ENCODE measurements around the gene NACC2. TPM values are rescaled to one million over a fixed set of nuclear protein-coding genes. Genes with fewer than 3 reads are reported as not detected.

The NACC2 gene
- total RNA-seq, 1 experiment from 2014 or later, result 22.0 TPM

- ChIA-PET POLR2A (no interaction called here), CTCF (interaction anchor here (0.6 to 1.1 kb wide), 3 partner anchors 33 to 485 kb away, joined by 3 to 4 read pairs (median 3); no protein-coding TSS in a partner anchor)
- Histone ChIP-seq H3K4me1 (peaks cover 9% of the 10 kb centered on the region), H3K36me3 (ENCODE audit: control insufficient read depth, insufficient read depth, low read length) (no peaks in the 10 kb centered on the region), H3K27me3 (replicated peaks; ENCODE audit: control insufficient read depth, insufficient read depth, low read length) (no peaks in the 10 kb centered on the region), H3K9me3 (no peaks in the 10 kb centered on the region), H3K4me3 (ENCODE audit: low read depth, low read length) (no peak overlapping the region)
- TF ChIP-seq CTCF (IDR thresholded peaks at IDR 0.05; ENCODE audit: insufficient read depth in 1 of 2, low read depth in 1 of 2, low read length in 1 of 2, severe bottlenecking in 1 of 2, unreplicated experiment in 1 of 2), result no peak
- no peak overlapping the region for H3K27ac Mint-ChIP-seq (ENCODE audit: unreplicated experiment)
- no peak for DNase-seq
- H3K4me1 Mint-ChIP-seq (ENCODE audit: low read depth, unreplicated experiment), result no peaks in the 10 kb centered on the region
- no TSS peak for BruUV-seq (replicated peaks)
- H3K4me3 Mint-ChIP-seq (ENCODE audit: unreplicated experiment), result no peak overlapping the region
- intact Hi-C loops (cut with micrococcal nuclease; ENCODE audit: unreplicated experiment), result no loop called here
- H3K36me3 Mint-ChIP-seq (ENCODE audit: insufficient read depth, unreplicated experiment), result peaks cover 9% of the 10 kb centered on the region
- no peaks in the 10 kb centered on the region for H3K9me3 Mint-ChIP-seq (ENCODE audit: unreplicated experiment)
- no peaks in the 10 kb centered on the region for H3K27me3 Mint-ChIP-seq (ENCODE audit: insufficient read depth, unreplicated experiment)
These were observed 6.0 kb downstream of the NACC2 start for GRCh38 chr9:136088939-136089696.

- no peak for DNase-seq
- Mint-ChIP-seq H3K27me3 (ENCODE audit: insufficient read depth, unreplicated experiment) (no peaks in the 10 kb centered on the region), H3K4me1 (ENCODE audit: low read depth, unreplicated experiment) (no peaks in the 10 kb centered on the region), H3K4me3 (ENCODE audit: unreplicated experiment) (no peak overlapping the region), H3K9me3 (ENCODE audit: unreplicated experiment) (no peaks in the 10 kb centered on the region), H3K36me3 (ENCODE audit: insufficient read depth, unreplicated experiment) (peaks cover 11% of the 10 kb centered on the region), H3K27ac (ENCODE audit: unreplicated experiment) (no peak overlapping the region)
- intact Hi-C loops (cut with micrococcal nuclease; ENCODE audit: unreplicated experiment), result no loop called here
- ChIA-PET CTCF (no interaction called here), POLR2A (no interaction called here)
- H3K4me1 ChIP-seq, result peaks cover 4% of the 10 kb centered on the region
- no peaks in the 10 kb centered on the region for H3K9me3 ChIP-seq
- TF ChIP-seq CTCF (IDR thresholded peaks at IDR 0.05; ENCODE audit: insufficient read depth in 1 of 2, low read depth in 1 of 2, low read length in 1 of 2, severe bottlenecking in 1 of 2, unreplicated experiment in 1 of 2), result no peak
- BruUV-seq (replicated peaks), result no TSS peak
- H3K27me3 ChIP-seq (replicated peaks; ENCODE audit: control insufficient read depth, insufficient read depth, low read length), result no peaks in the 10 kb centered on the region
- H3K4me3 ChIP-seq (ENCODE audit: low read depth, low read length), result no peak overlapping the region
- H3K36me3 ChIP-seq (ENCODE audit: control insufficient read depth, insufficient read depth, low read length), result no peaks in the 10 kb centered on the region
These were observed 6.6 kb downstream of the NACC2 start for GRCh38 chr9:136088481-136088938.

- Histone ChIP-seq H3K4me1 (no peaks in the 10 kb centered on the region), H3K9me3 (no peaks in the 10 kb centered on the region), H3K36me3 (ENCODE audit: control insufficient read depth, insufficient read depth, low read length) (no peaks in the 10 kb centered on the region), H3K4me3 (ENCODE audit: low read depth, low read length) (no peak overlapping the region), H3K27me3 (replicated peaks; ENCODE audit: control insufficient read depth, insufficient read depth, low read length) (no peaks in the 10 kb centered on the region)
- no peak overlapping the region for H3K4me3 Mint-ChIP-seq (ENCODE audit: unreplicated experiment)
- DNase-seq, result no peak
- no peak overlapping the region for H3K27ac Mint-ChIP-seq (ENCODE audit: unreplicated experiment)
- no peaks in the 10 kb centered on the region for H3K27me3 Mint-ChIP-seq (ENCODE audit: insufficient read depth, unreplicated experiment)
- H3K9me3 Mint-ChIP-seq (ENCODE audit: unreplicated experiment), result no peaks in the 10 kb centered on the region
- CTCF ChIA-PET, result no interaction called here
- TF ChIP-seq CTCF (IDR thresholded peaks at IDR 0.05; ENCODE audit: insufficient read depth in 1 of 2, low read depth in 1 of 2, low read length in 1 of 2, severe bottlenecking in 1 of 2, unreplicated experiment in 1 of 2), result no peak
- peaks cover 14% of the 10 kb centered on the region for H3K36me3 Mint-ChIP-seq (ENCODE audit: insufficient read depth, unreplicated experiment)
- no TSS peak for BruUV-seq (replicated peaks)
- intact Hi-C loops (cut with micrococcal nuclease; ENCODE audit: unreplicated experiment), result no loop called here
- peaks cover 2% of the 10 kb centered on the region for H3K4me1 Mint-ChIP-seq (ENCODE audit: low read depth, unreplicated experiment)
- POLR2A ChIA-PET, result no interaction called here
These were observed 7.2 kb downstream of the NACC2 start for GRCh38 chr9:136087741-136088480.

Data from Caco-2 (cell line).